MCF 10A (cell line): ENCODE measurements around the gene DPPA2. TPM values are rescaled to one million over a fixed set of nuclear protein-coding genes. Genes with fewer than 3 reads are reported as not detected.

Source experiments
- BruUV-seq: library from RNA; stranded (reverse); fragments of 400-500 nt; replicated peaks from 2 replicates; lab custom pipeline; 2021; lab: Mats Ljungman, UMichigan
- CTCF ChIA-PET: fragments of 300-600 bp; sonication (Branson Sonifier 250); formaldehyde crosslinking; extraction: SDS; loops from one replicate; lab custom pipeline; 2021; ENCODE audit warnings: antibody characterized with exemption, inconsistent platforms; lab: Yijun Ruan, JAX
- POLR2A ChIA-PET: fragments of 300-600, 350-650 bp; sonication (Branson Sonifier 250); formaldehyde crosslinking; extraction: SDS; loops from one replicate; lab custom pipeline; 2020; ENCODE audit warnings: antibody characterized with exemption, inconsistent platforms; lab: Yijun Ruan, JAX
- DNase-seq: peaks from one replicate; pipeline ENCODE4 v3.0.0-alpha.2; 2018; ENCODE audit not compliant: unreplicated experiment
- H3K27ac Mint-ChIP-seq: one replicate; pipeline ENCODE4 v1.8.0; 2022; ENCODE audit warnings: mild to moderate bottlenecking, low read depth, mixed read lengths; ENCODE audit not compliant: unreplicated experiment
- H3K27me3 Mint-ChIP-seq: one replicate; pipeline ENCODE4 v1.8.0; 2022; ENCODE audit warnings: mixed read lengths; ENCODE audit not compliant: insufficient read depth, unreplicated experiment
- H3K36me3 Mint-ChIP-seq: one replicate; pipeline ENCODE4 v1.8.0; 2022; ENCODE audit warnings: mild to moderate bottlenecking, moderate library complexity, mixed read lengths; ENCODE audit not compliant: insufficient read depth, unreplicated experiment
- H3K4me1 Mint-ChIP-seq: one replicate; pipeline ENCODE4 v1.8.0; 2022; ENCODE audit warnings: mixed read lengths; ENCODE audit not compliant: insufficient read depth, unreplicated experiment
- H3K4me3 Mint-ChIP-seq: one replicate; pipeline ENCODE4 v1.8.0; 2022; ENCODE audit warnings: mild to moderate bottlenecking, moderate library complexity, mixed read lengths; ENCODE audit not compliant: unreplicated experiment
- H3K9me3 Mint-ChIP-seq: one replicate; pipeline ENCODE4 v1.8.0; 2022; ENCODE audit warnings: mixed read lengths; ENCODE audit not compliant: unreplicated experiment
- CTCF ChIP-seq: fragments of 200-600 bp; IDR thresholded peaks from one replicate; pipeline ENCODE4 v1.8.0; 2022; ENCODE audit warnings: antibody characterized with exemption, mild to moderate bottlenecking; ENCODE audit not compliant: unreplicated experiment
- intact Hi-C: fragments of 100-400 bp; cut with micrococcal nuclease; formaldehyde crosslinking; loops from 2 replicates; pipeline ENCODE4 v1.14.1; 2022
- total RNA-seq: library from RNA; stranded (reverse); gene quantifications from 2 replicates; pipeline ENCODE4 v1.2.3, GENCODE V29; 2022

The DPPA2 gene
- total RNA-seq, 1 experiment from 2014 or later = not detected

GRCh38 chr3:109338322-109338721, 22.0 kb upstream of the DPPA2 start:
- CTCF ChIA-PET = no interaction called here
- H3K27me3 Mint-ChIP-seq = no peaks in the 10 kb centered on the region
- peaks cover 19% of the 10 kb centered on the region for H3K9me3 Mint-ChIP-seq
- no TSS peak for BruUV-seq
- no peak overlapping the region for H3K27ac Mint-ChIP-seq
- no peak for DNase-seq
- H3K4me3 Mint-ChIP-seq = no peak overlapping the region
- no peaks in the 10 kb centered on the region for H3K4me1 Mint-ChIP-seq
- no peak for TF ChIP-seq CTCF
- intact Hi-C loops = no loop called here
- POLR2A ChIA-PET = no interaction called here
- no peaks in the 10 kb centered on the region for H3K36me3 Mint-ChIP-seq

- Mint-ChIP-seq H3K4me3 (peak within 1 kb of the TSS; percentile 61), H3K4me1 (no peaks in the 10 kb centered on the region), H3K9me3 (peaks cover 14% of the 10 kb centered on the region), H3K27ac (no peak within 1 kb of the TSS), H3K27me3 (no peaks in the 10 kb centered on the region), H3K36me3 (no peaks in the 10 kb centered on the region)
- intact Hi-C loops = no loop called here
- DNase-seq = no peak
- no peak for TF ChIP-seq CTCF
- no TSS peak for BruUV-seq
- ChIA-PET POLR2A (no interaction called here), CTCF (no interaction called here)
These were observed 21.1 kb upstream of the DPPA2 start, which contains the start of gene DPPA4 for GRCh38 chr3:109337393-109337792. Gene DPPA4 (minus strand): TSS chr3:109337546. CDS start chr3:109337517, 29 bp downstream.

- no peak for TF ChIP-seq CTCF
- Mint-ChIP-seq H3K27me3 (no peaks in the 10 kb centered on the region), H3K9me3 (peaks cover 11% of the 10 kb centered on the region), H3K4me1 (no peaks in the 10 kb centered on the region), H3K4me3 (peak overlapping the region; percentile 61), H3K27ac (no peak overlapping the region), H3K36me3 (no peaks in the 10 kb centered on the region)
- POLR2A ChIA-PET = interaction anchor here (0.6 kb wide), 1 partner anchor 31 kb away, joined by 3 read pairs; no protein-coding TSS in a partner anchor
- no TSS peak for BruUV-seq
- DNase-seq = no peak
- CTCF ChIA-PET = no interaction called here
- intact Hi-C loops = no loop called here
These were observed 20.1 kb upstream of the DPPA2 start for GRCh38 chr3:109336291-109336861.

- H3K27me3 Mint-ChIP-seq = no peaks in the 10 kb centered on the region
- no peak for DNase-seq
- no peak overlapping the region for H3K27ac Mint-ChIP-seq
- H3K36me3 Mint-ChIP-seq = no peaks in the 10 kb centered on the region
- BruUV-seq = no TSS peak
- H3K4me1 Mint-ChIP-seq = no peaks in the 10 kb centered on the region
- TF ChIP-seq CTCF = no peak
- H3K4me3 Mint-ChIP-seq = no peak overlapping the region
- H3K9me3 Mint-ChIP-seq = peaks cover 11% of the 10 kb centered on the region
- ChIA-PET POLR2A (no interaction called here), CTCF (interaction anchor here (0.6 kb wide), 1 partner anchor 732 kb away, joined by 3 read pairs; no protein-coding TSS in a partner anchor)
- intact Hi-C loops = no loop called here
These were observed 18.3 kb upstream of the DPPA2 start for GRCh38 chr3:109334572-109334971.
